Body of pancreas (tissue), 4 donors: ENCODE measurements around the gene TPSAB1.

Experiments used
- POLR2A ChIP-seq, 3 donors: fragments of 450-650 bp; IDR thresholded peaks; one replicate each; pipeline ENCODE4 v1.6.1; 2016; ENCODE audit warnings: antibody characterized with exemption in 3 of 3, mild to moderate bottlenecking in 2 of 3
- TF ChIP-seq, protein P1 (sequence below), 7 experiments: fragments of 450-650 bp in 4 of 7; fragments of 200-600 bp in 3 of 7; sonication (generic) in 3 of 7; IDR thresholded peaks; one replicate each; pipeline ENCODE4 v1.5.1; 2016 to 2019; ENCODE audit warnings: antibody characterized with exemption in 7 of 7

DNA sequence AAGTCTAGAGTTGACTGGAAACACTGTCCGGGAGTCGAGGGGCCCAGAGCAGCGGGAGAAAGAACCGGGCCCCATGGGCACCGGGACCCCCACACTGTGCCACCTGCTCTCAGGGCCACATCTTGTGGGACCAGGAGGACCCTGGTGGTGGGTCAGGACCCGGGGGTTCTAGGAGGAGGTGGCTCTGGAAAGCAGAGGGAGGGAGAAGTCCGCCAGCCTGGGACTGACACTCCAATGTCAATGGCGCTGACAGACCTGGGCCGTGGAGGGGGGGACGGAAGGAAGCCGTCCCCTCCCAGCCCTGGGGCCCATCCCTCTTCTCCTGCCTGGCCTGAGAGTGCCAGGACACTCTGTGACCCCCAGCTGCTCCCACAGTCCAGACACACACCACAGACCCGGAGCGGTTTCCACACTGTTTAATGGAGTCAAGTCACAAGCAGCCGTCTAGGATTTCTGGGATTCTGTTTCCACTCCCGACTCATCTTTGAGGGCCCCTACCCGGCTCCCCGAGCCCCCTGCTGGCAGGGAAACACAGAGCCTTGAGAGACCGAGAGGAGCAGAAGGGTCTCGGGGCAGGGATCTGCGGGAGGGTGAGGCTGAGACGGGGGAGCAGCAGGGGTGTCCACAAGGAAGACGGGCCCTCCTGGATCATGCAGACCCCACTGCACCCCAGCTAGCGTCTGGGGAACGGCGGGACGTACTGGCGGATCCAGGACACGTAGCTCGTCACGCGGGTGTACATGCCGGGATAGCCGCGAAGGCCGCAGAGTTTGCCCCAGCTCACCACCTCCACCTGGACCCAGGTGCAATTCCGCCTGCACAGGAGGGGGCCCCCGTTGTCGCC is 45.4 kb downstream of the TPSAB1 start:
- TF ChIP-seq, protein P1, sequence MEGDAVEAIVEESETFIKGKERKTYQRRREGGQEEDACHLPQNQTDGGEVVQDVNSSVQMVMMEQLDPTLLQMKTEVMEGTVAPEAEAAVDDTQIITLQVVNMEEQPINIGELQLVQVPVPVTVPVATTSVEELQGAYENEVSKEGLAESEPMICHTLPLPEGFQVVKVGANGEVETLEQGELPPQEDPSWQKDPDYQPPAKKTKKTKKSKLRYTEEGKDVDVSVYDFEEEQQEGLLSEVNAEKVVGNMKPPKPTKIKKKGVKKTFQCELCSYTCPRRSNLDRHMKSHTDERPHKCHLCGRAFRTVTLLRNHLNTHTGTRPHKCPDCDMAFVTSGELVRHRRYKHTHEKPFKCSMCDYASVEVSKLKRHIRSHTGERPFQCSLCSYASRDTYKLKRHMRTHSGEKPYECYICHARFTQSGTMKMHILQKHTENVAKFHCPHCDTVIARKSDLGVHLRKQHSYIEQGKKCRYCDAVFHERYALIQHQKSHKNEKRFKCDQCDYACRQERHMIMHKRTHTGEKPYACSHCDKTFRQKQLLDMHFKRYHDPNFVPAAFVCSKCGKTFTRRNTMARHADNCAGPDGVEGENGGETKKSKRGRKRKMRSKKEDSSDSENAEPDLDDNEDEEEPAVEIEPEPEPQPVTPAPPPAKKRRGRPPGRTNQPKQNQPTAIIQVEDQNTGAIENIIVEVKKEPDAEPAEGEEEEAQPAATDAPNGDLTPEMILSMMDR (IDR thresholded peaks at IDR 0.05), result no peak
- no peak for TF ChIP-seq POLR2A (IDR thresholded peaks at IDR 0.05)
